Caco-2 (cell line): ENCODE data around the gene FAT1. TPM values are rescaled to one million over a fixed set of nuclear protein-coding genes. Genes with fewer than 3 reads are reported as not detected.

ENCODE experiments used
- BruUV-seq: library from RNA; stranded (reverse); fragments of 400-500 nt; replicated peaks from 2 replicates; lab custom pipeline; 2021; lab: Mats Ljungman, UMichigan
- CTCF ChIA-PET: fragments of 300-600 bp; sonication (Branson Sonifier 250); formaldehyde crosslinking; loops from one replicate; lab custom pipeline; 2022; ENCODE audit warnings: antibody characterized with exemption; lab: Charles Lee
- POLR2A ChIA-PET: fragments of 300-600 bp; sonication (Branson Sonifier 250); formaldehyde crosslinking; loops from one replicate; lab custom pipeline; 2022; ENCODE audit warnings: antibody characterized with exemption; lab: Charles Lee
- DNase-seq, 2 experiments: peaks; one replicate each; pipeline versions ENCODE4 v3.0.0 to v3.0.0-alpha.2; 2020 to 2022
- H3K27me3 ChIP-seq: replicated peaks from 2 replicates; pipeline ENCODE4 v1.6.0; 2011; ENCODE audit warnings: low read length; ENCODE audit not compliant: control insufficient read depth, insufficient read depth
- H3K36me3 ChIP-seq: 2 replicates; pipeline ENCODE4 v1.5.1; 2011; ENCODE audit warnings: low read length; ENCODE audit not compliant: control insufficient read depth, insufficient read depth
- H3K4me1 ChIP-seq: fragments of 250-450 bp; sonication (Bioruptor Pico); 2 replicates; pipeline ENCODE4 v1.5.1; 2020; ENCODE audit warnings: mild to moderate bottlenecking
- H3K4me3 ChIP-seq: 2 replicates; pipeline ENCODE4 v1.5.1; 2011; ENCODE audit warnings: low read depth, mild to moderate bottlenecking, control low read depth, low read length
- H3K9me3 ChIP-seq: fragments of 250-450 bp; sonication (Bioruptor Pico); 2 replicates; pipeline ENCODE4 v1.5.1; 2020; ENCODE audit warnings: mild to moderate bottlenecking, moderate library complexity
- H3K27ac Mint-ChIP-seq: one replicate; pipeline ENCODE4 v1.8.0; 2022; ENCODE audit warnings: mixed read lengths; ENCODE audit not compliant: unreplicated experiment
- H3K27me3 Mint-ChIP-seq: one replicate; pipeline ENCODE4 v1.8.0; 2022; ENCODE audit warnings: mixed read lengths; ENCODE audit not compliant: insufficient read depth, unreplicated experiment
- H3K36me3 Mint-ChIP-seq: one replicate; pipeline ENCODE4 v1.8.0; 2022; ENCODE audit warnings: mild to moderate bottlenecking, mixed read lengths; ENCODE audit not compliant: insufficient read depth, unreplicated experiment
- H3K4me1 Mint-ChIP-seq: one replicate; pipeline ENCODE4 v1.8.0; 2022; ENCODE audit warnings: low read depth, mixed read lengths; ENCODE audit not compliant: unreplicated experiment
- H3K4me3 Mint-ChIP-seq: one replicate; pipeline ENCODE4 v1.8.0; 2022; ENCODE audit warnings: mild to moderate bottlenecking, moderate library complexity, mixed read lengths; ENCODE audit not compliant: unreplicated experiment
- H3K9me3 Mint-ChIP-seq: one replicate; pipeline ENCODE4 v1.8.0; 2022; ENCODE audit warnings: mixed read lengths; ENCODE audit not compliant: unreplicated experiment
- CTCF ChIP-seq, 2 experiments: fragments of 200-600 bp in 1 of 2; IDR thresholded peaks; 1 replicate in 1 of 2; 2 replicates in 1 of 2; pipeline versions ENCODE4 v1.5.1 to v1.8.0; 2011 to 2022; ENCODE audit warnings: antibody characterized with exemption in 1 of 2, control low read depth in 1 of 2, inconsistent platforms in 1 of 2, low read depth in 1 of 2, low read length in 1 of 2, mild to moderate bottlenecking in 1 of 2, moderate library complexity in 1 of 2; ENCODE audit not compliant: insufficient read depth in 1 of 2, severe bottlenecking in 1 of 2, unreplicated experiment in 1 of 2
- intact Hi-C: fragments of 100-400 bp; cut with micrococcal nuclease; formaldehyde crosslinking; loops from one replicate; pipeline ENCODE4 v1.10.0; 2022; ENCODE audit not compliant: unreplicated experiment
- total RNA-seq: library from RNA; stranded (reverse); gene quantifications from 2 replicates; pipeline ENCODE4 v1.2.3, GENCODE V29; 2022

FAT1 gene
- total RNA-seq, 1 experiment from 2014 or later, result 135 TPM

DNA sequence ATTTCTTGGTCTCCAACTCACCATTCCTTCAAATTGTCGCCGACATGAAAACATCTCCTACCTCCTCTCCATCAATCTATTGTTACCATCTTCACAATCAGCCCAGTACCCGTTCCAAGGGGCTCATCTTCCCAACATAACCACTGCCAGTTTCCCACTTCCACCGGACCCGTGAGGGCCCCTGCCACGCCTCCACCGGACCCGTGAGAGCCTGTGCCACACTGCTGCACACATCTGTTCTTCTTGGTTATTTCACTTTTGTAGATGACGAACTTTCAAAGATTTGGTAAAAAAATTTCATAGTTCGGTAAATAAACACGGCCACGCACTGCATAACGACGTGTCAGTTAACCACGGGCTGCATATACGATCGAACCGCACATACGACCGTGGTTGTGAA, 65.0 kb downstream of the FAT1 start:
- H3K27me3 ChIP-seq, result no peaks in the 10 kb centered on the region
- no peaks in the 10 kb centered on the region for H3K27me3 Mint-ChIP-seq
- ChIA-PET POLR2A (no interaction called here), CTCF (interaction anchor here (1.4 kb wide), 1 partner anchor 11 kb away, joined by 5 read pairs; no protein-coding TSS in a partner anchor)
- TF ChIP-seq CTCF (IDR thresholded peaks at IDR 0.05; ENCODE audit: insufficient read depth in 1 of 2, low read depth in 1 of 2, low read length in 1 of 2, severe bottlenecking in 1 of 2, unreplicated experiment in 1 of 2), result no peak
- no peak for DNase-seq
- intact Hi-C loops, result no loop called here
- peaks cover 14% of the 10 kb centered on the region for H3K4me1 Mint-ChIP-seq
- H3K36me3 ChIP-seq, result no peaks in the 10 kb centered on the region
- H3K9me3 Mint-ChIP-seq, result no peaks in the 10 kb centered on the region
- H3K4me3 ChIP-seq, result no peak overlapping the region
- H3K27ac Mint-ChIP-seq, result no peak overlapping the region
- H3K4me1 ChIP-seq, result peaks cover 9% of the 10 kb centered on the region
- no peak overlapping the region for H3K4me3 Mint-ChIP-seq
- no TSS peak for BruUV-seq
- no peaks in the 10 kb centered on the region for H3K9me3 ChIP-seq
- H3K36me3 Mint-ChIP-seq, result peaks cover 20% of the 10 kb centered on the region

DNA sequence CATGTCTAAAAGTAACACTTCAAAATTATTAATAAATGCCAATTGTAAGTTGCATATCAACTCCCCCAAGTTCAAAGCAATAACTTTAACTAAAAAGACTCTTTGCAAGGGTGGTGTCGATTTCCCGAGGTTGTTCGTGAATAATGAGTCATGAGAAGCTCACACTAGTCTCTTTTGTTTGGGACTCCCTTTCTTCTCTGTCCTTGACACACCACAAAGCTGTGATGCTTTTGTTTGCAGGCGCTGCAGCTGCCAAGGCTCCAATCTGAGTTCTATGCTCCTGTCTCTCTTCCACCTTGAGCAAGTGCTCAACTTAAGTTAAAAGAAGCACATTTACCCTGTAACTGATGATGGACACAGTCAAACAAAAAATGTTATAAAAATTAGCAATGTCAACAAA, 65.9 kb downstream of the FAT1 start:
- no peak for DNase-seq
- Histone ChIP-seq H3K36me3 (no peaks in the 10 kb centered on the region), H3K9me3 (no peaks in the 10 kb centered on the region), H3K27me3 (no peaks in the 10 kb centered on the region), H3K4me3 (no peak overlapping the region), H3K4me1 (peaks cover 9% of the 10 kb centered on the region)
- CTCF ChIA-PET, result interaction anchor here (1.4 kb wide), 1 partner anchor 12 kb away, joined by 5 read pairs; no protein-coding TSS in a partner anchor
- TF ChIP-seq CTCF (IDR thresholded peaks at IDR 0.05; ENCODE audit: insufficient read depth in 1 of 2, low read depth in 1 of 2, low read length in 1 of 2, severe bottlenecking in 1 of 2, unreplicated experiment in 1 of 2), result no peak
- BruUV-seq, result no TSS peak
- POLR2A ChIA-PET, result no interaction called here
- Mint-ChIP-seq H3K27me3 (no peaks in the 10 kb centered on the region), H3K4me1 (peaks cover 14% of the 10 kb centered on the region), H3K36me3 (peaks cover 20% of the 10 kb centered on the region), H3K27ac (no peak overlapping the region), H3K9me3 (no peaks in the 10 kb centered on the region), H3K4me3 (no peak overlapping the region)
- intact Hi-C loops, result no loop called here

- Mint-ChIP-seq H3K27ac (peak overlapping the region; percentile 5), H3K4me1 (peaks cover 28% of the 10 kb centered on the region), H3K4me3 (no peak overlapping the region), H3K9me3 (no peaks in the 10 kb centered on the region), H3K36me3 (peaks cover 29% of the 10 kb centered on the region), H3K27me3 (no peaks in the 10 kb centered on the region)
- ChIA-PET POLR2A (no interaction called here), CTCF (no interaction called here)
- no peak for TF ChIP-seq CTCF (IDR thresholded peaks at IDR 0.05; ENCODE audit: insufficient read depth in 1 of 2, low read depth in 1 of 2, low read length in 1 of 2, severe bottlenecking in 1 of 2, unreplicated experiment in 1 of 2)
- Histone ChIP-seq H3K9me3 (no peaks in the 10 kb centered on the region), H3K27me3 (no peaks in the 10 kb centered on the region), H3K36me3 (no peaks in the 10 kb centered on the region), H3K4me3 (no peak overlapping the region), H3K4me1 (peaks cover 27% of the 10 kb centered on the region)
- intact Hi-C loops, result no loop called here
- no peak for DNase-seq
- BruUV-seq, result no TSS peak
These were observed 69.7 kb downstream of the FAT1 start for GRCh38 chr4:186653969-186654368.
